DOHH2 (cell line): Measurements from ENCODE around the gene METRN.

ENCODE experiments used
- H3F3A ChIP-seq: fragments of 200-600 bp; sonication (generic), shearing (Covaris generic); 2 replicates; pipeline ENCODE4 v1.6.0; 2016; ENCODE audit warnings: antibody characterized with exemption, mild to moderate bottlenecking; ENCODE audit not compliant: control insufficient read depth, insufficient read depth
- H3K27ac ChIP-seq: fragments of 200-600 bp; sonication (generic); 2 replicates; pipeline ENCODE4 v1.5.1; 2014; ENCODE audit warnings: low read depth, mild to moderate bottlenecking, low read length, moderate library complexity
- H3K27me3 ChIP-seq: fragments of 200-600 bp; sonication (generic); 2 replicates; pipeline ENCODE4 v1.6.1; 2014; ENCODE audit warnings: mild to moderate bottlenecking, low read length, mixed read lengths; ENCODE audit not compliant: control insufficient read depth
- H3K36me3 ChIP-seq: fragments of 200-600 bp; sonication (generic); 2 replicates; pipeline ENCODE4 v1.6.1; 2014; ENCODE audit warnings: mild to moderate bottlenecking, low read length, moderate library complexity, mixed read lengths; ENCODE audit not compliant: control insufficient read depth
- H3K4me1 ChIP-seq: fragments of 200-600 bp; sonication (generic); 2 replicates; pipeline ENCODE4 v1.6.1; 2014; ENCODE audit warnings: mild to moderate bottlenecking, low read length, mixed read lengths; ENCODE audit not compliant: control insufficient read depth
- H3K4me2 ChIP-seq: fragments of 200-600 bp; sonication (generic); 2 replicates; pipeline ENCODE4 v1.6.0; 2014; ENCODE audit warnings: mild to moderate bottlenecking, low read length, moderate library complexity
- H3K4me3 ChIP-seq: fragments of 200-600 bp; sonication (generic); 2 replicates; pipeline ENCODE4 v1.5.1; 2014; ENCODE audit warnings: mild to moderate bottlenecking, low read length, mixed read lengths
- H3K79me2 ChIP-seq: fragments of 200-600 bp; sonication (generic); 2 replicates; pipeline ENCODE4 v1.6.1; 2014; ENCODE audit warnings: mild to moderate bottlenecking, low read length, mixed read lengths; ENCODE audit not compliant: control insufficient read depth
- H3K9me2 ChIP-seq: fragments of 200-600 bp; sonication (generic); replicated peaks from 2 replicates; pipeline ENCODE4 v1.6.1; 2014; ENCODE audit warnings: mild to moderate bottlenecking, low read length, mixed read lengths; ENCODE audit not compliant: control insufficient read depth
- H3K9me3 ChIP-seq: fragments of 200-600 bp; sonication (generic); 2 replicates; pipeline ENCODE4 v1.6.1; 2014; ENCODE audit warnings: antibody characterized with exemption, low read length, mixed read lengths; ENCODE audit not compliant: control insufficient read depth, insufficient read depth
- H4K20me1 ChIP-seq: fragments of 200-600 bp; sonication (generic); 2 replicates; pipeline ENCODE4 v1.6.0; 2014; ENCODE audit warnings: low read depth, mild to moderate bottlenecking, antibody characterized with exemption, low read length, moderate library complexity; ENCODE audit not compliant: control insufficient read depth, insufficient read depth
- CTCF ChIP-seq: fragments of 200-600 bp; sonication (generic); IDR thresholded peaks from one replicate; pipeline ENCODE4 v1.5.1; 2014; ENCODE audit warnings: antibody characterized with exemption, mild to moderate bottlenecking, low read depth, low read length; ENCODE audit not compliant: poor library complexity, severe bottlenecking
- EZH2phosphoT487 ChIP-seq: fragments of 200-600 bp; sonication (generic); IDR thresholded peaks from 2 replicates; pipeline ENCODE4 v1.6.1; 2017; ENCODE audit warnings: borderline replicate concordance, mild to moderate bottlenecking, antibody characterized with exemption, low read length, moderate library complexity, mixed read lengths

The METRN gene

GRCh38 chr16:695355-696089 is 19.4 kb upstream of the METRN start:
- no peaks in the 10 kb centered on the region for H3K79me2 ChIP-seq
- no peaks in the 10 kb centered on the region for H3K9me3 ChIP-seq
- no peaks in the 10 kb centered on the region for H4K20me1 ChIP-seq
- no peaks in the 10 kb centered on the region for H3K9me2 ChIP-seq
- peak overlapping the region; percentile 97 for H3K4me2 ChIP-seq
- no peaks in the 10 kb centered on the region for H3K36me3 ChIP-seq
- H3K27ac ChIP-seq, result no peak overlapping the region
- peaks cover 22% of the 10 kb centered on the region for H3K4me1 ChIP-seq
- H3K4me3 ChIP-seq, result peak overlapping the region; percentile 80
- H3F3A ChIP-seq, result peaks cover 7% of the 10 kb centered on the region
- H3K27me3 ChIP-seq, result peaks cover 26% of the 10 kb centered on the region
- TF ChIP-seq CTCF, result no peak
- no peak for TF ChIP-seq EZH2phosphoT487

- Histone ChIP-seq H3K4me2 (no peak overlapping the region), H3K79me2 (no peaks in the 10 kb centered on the region), H3K9me3 (no peaks in the 10 kb centered on the region), H4K20me1 (no peaks in the 10 kb centered on the region), H3K36me3 (no peaks in the 10 kb centered on the region), H3K4me1 (peaks cover 18% of the 10 kb centered on the region), H3K4me3 (no peak overlapping the region), H3F3A (no peaks in the 10 kb centered on the region; the same call in 1 of the 2 replicates), H3K27ac (no peak overlapping the region), H3K9me2 (no peaks in the 10 kb centered on the region), H3K27me3 (peaks cover 55% of the 10 kb centered on the region)
- TF ChIP-seq EZH2phosphoT487 (no peak), CTCF (no peak)
These were observed 15.8 kb upstream of the METRN start for GRCh38 chr16:698911-699671.

DNA sequence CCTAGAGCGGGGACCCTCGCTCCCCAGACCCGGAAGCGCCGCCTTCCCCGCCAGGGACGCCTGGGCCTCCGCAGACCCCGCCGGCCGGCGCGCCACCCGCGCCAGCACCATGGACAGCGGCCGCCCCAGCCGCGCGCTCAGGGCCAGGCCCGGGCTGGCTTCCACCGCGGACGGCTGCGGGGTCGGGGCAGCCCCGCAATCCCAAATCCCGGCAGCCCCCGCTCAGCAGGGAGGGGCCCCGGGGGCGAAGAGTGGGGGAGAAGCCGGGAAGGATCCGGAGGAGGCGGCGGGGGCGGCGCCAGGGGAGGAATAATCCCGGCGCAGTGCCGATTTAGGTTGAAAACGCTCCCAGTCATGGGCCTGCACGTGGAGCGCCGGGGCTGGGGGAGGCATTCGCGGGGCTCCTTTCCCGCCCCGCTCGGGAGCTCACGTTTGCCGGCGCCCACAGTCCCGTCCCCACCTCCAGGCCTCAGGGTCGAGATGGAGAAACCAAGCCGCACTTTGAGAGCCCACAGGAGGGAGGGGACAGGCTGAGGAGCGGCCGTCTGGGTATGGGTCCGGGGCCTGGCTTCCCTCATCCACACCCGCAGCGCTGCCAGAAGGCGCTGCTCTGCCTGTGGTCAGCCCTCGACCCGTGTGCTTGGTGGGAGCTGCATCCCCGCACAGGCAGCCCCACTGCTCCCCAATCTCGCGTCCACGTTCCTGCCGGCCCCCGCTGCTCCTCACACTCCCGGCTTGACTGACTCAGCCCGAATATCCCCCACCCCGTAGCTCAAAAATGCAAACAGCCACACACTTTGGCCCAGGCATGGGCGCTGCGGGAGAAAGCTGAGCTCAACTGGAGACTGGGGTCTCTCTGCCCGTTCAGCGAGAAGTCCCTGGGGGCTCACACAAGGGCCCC is 14.0 kb upstream of the METRN start:
- Histone ChIP-seq H3K4me2 (no peak overlapping the region), H3K36me3 (no peaks in the 10 kb centered on the region), H3F3A (no peaks in the 10 kb centered on the region), H3K79me2 (no peaks in the 10 kb centered on the region), H3K9me2 (no peaks in the 10 kb centered on the region), H3K4me1 (peaks cover under 1% of the 10 kb centered on the region), H4K20me1 (no peaks in the 10 kb centered on the region), H3K9me3 (no peaks in the 10 kb centered on the region), H3K27me3 (peaks cover 49% of the 10 kb centered on the region), H3K27ac (no peak overlapping the region), H3K4me3 (no peak overlapping the region)
- TF ChIP-seq CTCF, result no peak
- no peak for TF ChIP-seq EZH2phosphoT487
